Measurements from ENCODE around the gene TACR1. TPM values are rescaled to one million over a fixed set of nuclear protein-coding genes. Genes with fewer than 3 reads are reported as not detected.

TACR1 gene
- polyA plus RNA-seq, 1 experiment: 0.30 TPM

DNA sequence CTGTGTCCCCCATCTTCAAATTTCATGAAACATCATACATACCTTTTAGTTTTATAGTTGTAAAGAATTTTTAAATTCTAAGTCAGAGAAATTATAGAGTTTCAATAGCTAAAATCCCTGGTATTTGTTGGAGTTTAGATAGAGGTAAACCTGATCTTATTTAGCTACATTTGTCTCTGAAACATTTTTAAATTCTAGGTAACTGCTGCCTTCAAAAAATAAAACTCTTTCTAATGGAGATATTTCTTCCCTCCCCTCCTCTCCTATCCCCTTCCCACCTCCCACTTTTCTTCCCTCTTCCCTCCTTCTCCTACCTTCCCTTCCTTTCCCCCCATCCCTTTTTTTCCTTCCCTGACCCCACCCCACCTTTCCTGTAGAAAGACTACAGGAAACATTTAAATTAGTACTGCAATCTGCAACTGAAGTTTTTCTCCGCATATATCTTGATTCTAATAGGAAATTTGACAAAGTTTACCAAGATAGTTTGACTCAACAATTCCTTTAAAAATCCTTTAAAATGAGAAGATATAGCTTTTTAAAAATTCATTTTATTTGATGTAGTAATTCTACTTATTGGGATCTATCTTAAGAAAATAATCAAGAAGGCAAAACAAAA, 4.1 kb downstream of the TACR1 start:
- TF ChIP-seq, protein P1, sequence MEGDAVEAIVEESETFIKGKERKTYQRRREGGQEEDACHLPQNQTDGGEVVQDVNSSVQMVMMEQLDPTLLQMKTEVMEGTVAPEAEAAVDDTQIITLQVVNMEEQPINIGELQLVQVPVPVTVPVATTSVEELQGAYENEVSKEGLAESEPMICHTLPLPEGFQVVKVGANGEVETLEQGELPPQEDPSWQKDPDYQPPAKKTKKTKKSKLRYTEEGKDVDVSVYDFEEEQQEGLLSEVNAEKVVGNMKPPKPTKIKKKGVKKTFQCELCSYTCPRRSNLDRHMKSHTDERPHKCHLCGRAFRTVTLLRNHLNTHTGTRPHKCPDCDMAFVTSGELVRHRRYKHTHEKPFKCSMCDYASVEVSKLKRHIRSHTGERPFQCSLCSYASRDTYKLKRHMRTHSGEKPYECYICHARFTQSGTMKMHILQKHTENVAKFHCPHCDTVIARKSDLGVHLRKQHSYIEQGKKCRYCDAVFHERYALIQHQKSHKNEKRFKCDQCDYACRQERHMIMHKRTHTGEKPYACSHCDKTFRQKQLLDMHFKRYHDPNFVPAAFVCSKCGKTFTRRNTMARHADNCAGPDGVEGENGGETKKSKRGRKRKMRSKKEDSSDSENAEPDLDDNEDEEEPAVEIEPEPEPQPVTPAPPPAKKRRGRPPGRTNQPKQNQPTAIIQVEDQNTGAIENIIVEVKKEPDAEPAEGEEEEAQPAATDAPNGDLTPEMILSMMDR (IDR thresholded peaks at IDR 0.05; ENCODE audit: low read depth, low read length): no peak
- POLR2A ChIA-PET: no interaction called here
- CTCF ChIA-PET: interaction anchor here (0.9 to 2.2 kb wide), 2 partner anchors 130 to 209 kb away, joined by 3 to 7 read pairs; no protein-coding TSS in a partner anchor
- H3K9me3 ChIP-seq (ENCODE audit: control insufficient read depth, insufficient read depth, low read length): no peaks in the 10 kb centered on the region; the same call in 1 of the 2 replicates
- peaks cover 25% of the 10 kb centered on the region for H3K27me3 ChIP-seq (ENCODE audit: control insufficient read depth, insufficient read depth, low read length)
- no peak overlapping the region for H3K27ac ChIP-seq (ENCODE audit: low read depth, low read length)
- DNase-seq (ENCODE audit: low read depth, low spot score): no peak
- no peak overlapping the region for H3K4me3 ChIP-seq (ENCODE audit: low read depth, low read length)

DNA sequence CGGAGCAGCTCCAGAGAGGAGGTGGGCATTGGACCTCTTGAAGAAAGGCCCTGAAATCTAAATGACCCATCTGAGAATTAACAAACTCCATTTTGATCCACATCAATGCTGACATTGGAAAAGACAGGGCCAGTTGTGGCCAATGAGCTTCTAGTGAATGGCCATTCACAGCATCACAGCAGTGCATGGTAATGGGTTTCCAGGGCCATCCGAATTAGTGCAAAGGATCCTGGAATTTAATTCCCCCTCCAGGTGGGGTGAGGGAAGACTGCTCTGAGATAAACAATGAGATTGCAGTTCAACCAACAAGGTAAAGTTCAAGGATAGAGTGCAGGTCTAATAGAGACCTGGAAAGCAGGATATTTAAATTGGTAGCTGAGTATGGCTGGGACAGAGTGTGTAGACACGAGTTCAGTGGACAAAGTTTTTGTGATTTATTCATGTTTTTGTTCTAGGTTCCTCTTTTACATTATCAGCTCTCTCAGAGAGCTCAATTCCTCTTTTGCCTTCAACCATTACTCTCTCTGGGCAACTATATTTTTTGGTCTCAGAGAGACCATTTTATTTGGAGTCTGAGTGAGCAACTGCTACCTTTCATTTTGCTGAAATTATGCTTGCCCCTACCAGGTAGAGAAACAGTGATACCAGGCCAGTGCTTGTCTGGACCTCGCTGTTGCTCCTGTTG, 5.0 kb downstream of the TACR1 start:
- Histone ChIP-seq H3K27ac (ENCODE audit: low read depth, low read length) (no peak overlapping the region), H3K4me3 (ENCODE audit: low read depth, low read length) (no peak overlapping the region), H3K9me3 (ENCODE audit: control insufficient read depth, insufficient read depth, low read length) (no peaks in the 10 kb centered on the region; the same call in 1 of the 2 replicates), H3K27me3 (ENCODE audit: control insufficient read depth, insufficient read depth, low read length) (peaks cover 22% of the 10 kb centered on the region)
- ChIA-PET POLR2A (no interaction called here), CTCF (interaction anchor here (0.9 kb wide), 1 partner anchor 129 kb away, joined by 3 read pairs; no protein-coding TSS in a partner anchor)
- no peak for DNase-seq (ENCODE audit: low read depth, low spot score)
- TF ChIP-seq, protein P1 (IDR thresholded peaks at IDR 0.05; ENCODE audit: low read depth, low read length): no peak

DNA sequence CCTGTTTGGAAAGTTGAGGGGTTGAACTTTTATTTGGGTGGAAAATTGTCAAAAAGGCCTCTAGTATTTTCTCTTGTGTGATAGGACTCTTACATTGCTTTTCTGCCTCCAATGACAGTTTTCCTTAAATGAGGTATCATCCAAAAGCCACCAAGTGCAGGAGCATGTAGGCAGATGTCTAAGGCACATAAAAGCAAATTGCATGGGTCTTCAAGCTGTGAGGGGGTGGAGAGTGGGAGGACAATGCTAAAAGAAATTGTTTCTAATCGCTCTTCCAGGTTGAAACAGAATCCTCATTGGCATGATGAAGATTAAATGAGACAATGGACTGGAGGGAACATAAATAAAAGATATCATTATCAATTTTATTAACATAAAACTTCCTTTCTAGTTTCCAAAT, 6.8 kb downstream of the TACR1 start:
- POLR2A ChIA-PET: no interaction called here
- H3K4me3 ChIP-seq (ENCODE audit: low read depth, low read length): no peak overlapping the region
- CTCF ChIA-PET: no interaction called here
- no peak for DNase-seq (ENCODE audit: low read depth, low spot score)
- H3K27ac ChIP-seq (ENCODE audit: low read depth, low read length): no peak overlapping the region
- H3K27me3 ChIP-seq (ENCODE audit: control insufficient read depth, insufficient read depth, low read length): peaks cover 18% of the 10 kb centered on the region
- no peaks in the 10 kb centered on the region for H3K9me3 ChIP-seq (ENCODE audit: control insufficient read depth, insufficient read depth, low read length)
- TF ChIP-seq, protein P1 (IDR thresholded peaks at IDR 0.05; ENCODE audit: low read depth, low read length): no peak

DNA sequence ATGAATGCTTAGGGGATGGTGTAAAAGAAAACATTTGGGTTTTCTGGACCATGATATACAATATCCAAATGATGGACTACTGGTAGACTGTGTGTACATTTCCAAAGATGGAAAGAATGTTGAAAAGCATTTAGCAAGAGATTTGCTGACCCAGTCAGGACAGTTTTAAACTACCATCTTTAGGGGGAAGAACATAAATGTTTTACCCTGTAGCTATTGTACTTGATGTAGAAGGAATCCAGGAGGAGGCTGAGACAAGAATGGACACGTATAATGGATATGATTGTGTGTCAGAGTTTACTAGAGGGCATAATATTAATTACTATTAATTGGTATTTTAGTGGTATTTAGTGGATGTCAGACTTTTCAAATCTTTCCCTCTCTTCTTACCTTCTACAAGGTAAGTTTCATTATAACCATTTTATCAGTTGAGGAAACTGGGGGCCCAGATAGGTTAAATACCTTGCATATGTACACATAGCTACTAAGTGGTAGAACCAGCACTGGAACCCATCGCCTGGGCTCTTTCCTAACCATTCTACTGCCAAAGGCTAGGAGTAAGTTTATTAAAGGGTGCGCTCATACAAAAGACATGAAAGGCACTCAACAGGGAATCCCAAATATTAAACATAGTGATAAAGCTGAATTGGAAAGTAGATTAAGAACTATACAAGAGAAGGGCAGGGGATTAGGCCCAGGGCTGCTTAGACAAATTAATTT, 8.9 kb downstream of the TACR1 start:
- TF ChIP-seq, protein P1 (IDR thresholded peaks at IDR 0.05; ENCODE audit: low read depth, low read length): no peak
- no peak for DNase-seq (ENCODE audit: low read depth, low spot score)
- POLR2A ChIA-PET: no interaction called here
- peaks cover 12% of the 10 kb centered on the region for H3K27me3 ChIP-seq (ENCODE audit: control insufficient read depth, insufficient read depth, low read length)
- no peak overlapping the region for H3K4me3 ChIP-seq (ENCODE audit: low read depth, low read length)
- no peaks in the 10 kb centered on the region for H3K9me3 ChIP-seq (ENCODE audit: control insufficient read depth, insufficient read depth, low read length)
- CTCF ChIA-PET: no interaction called here
- H3K27ac ChIP-seq (ENCODE audit: low read depth, low read length): no peak overlapping the region

DNA sequence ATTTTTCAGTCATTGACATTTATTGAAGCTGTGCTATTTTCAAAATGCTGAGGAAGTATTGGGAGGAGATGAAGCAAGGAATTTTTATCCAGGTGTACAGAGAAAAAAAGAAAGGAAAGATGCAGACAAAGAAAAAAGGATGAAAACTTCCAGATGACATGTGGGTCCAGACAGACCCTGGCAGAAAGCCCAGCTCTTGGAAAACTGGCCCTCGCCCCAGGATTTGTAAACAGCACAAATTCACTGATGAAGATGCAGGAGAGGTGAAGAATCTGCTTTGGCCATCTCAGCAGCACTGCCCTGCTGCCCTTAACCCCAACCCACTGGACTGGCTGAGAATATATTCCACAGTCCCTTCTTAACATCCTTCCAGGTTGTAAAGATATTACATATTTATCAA, 12.5 kb downstream of the TACR1 start:
- Histone ChIP-seq H3K27ac (ENCODE audit: low read depth, low read length) (no peak overlapping the region), H3K27me3 (ENCODE audit: control insufficient read depth, insufficient read depth, low read length) (peaks cover 8% of the 10 kb centered on the region), H3K9me3 (ENCODE audit: control insufficient read depth, insufficient read depth, low read length) (no peaks in the 10 kb centered on the region), H3K4me3 (ENCODE audit: low read depth, low read length) (no peak overlapping the region)
- no peak for DNase-seq (ENCODE audit: low read depth, low spot score)
- CTCF ChIA-PET: interaction anchor here (3.3 kb wide), 1 partner anchor 13 kb away, joined by 12 read pairs; the partner anchor contains the start of gene TACR1
- TF ChIP-seq, protein P1 (IDR thresholded peaks at IDR 0.05; ENCODE audit: low read depth, low read length): no peak
- POLR2A ChIA-PET: no interaction called here

Measured in AG04450 (cell line).